SU-DHL-6 (cell line): ENCODE results near the gene PRKCSH.

Source experiments
- H2AFZ ChIP-seq: fragments of 200-600 bp; sonication (generic); 2 replicates; pipeline ENCODE4 v1.6.1; 2014; ENCODE audit warnings: low read depth, mild to moderate bottlenecking, moderate library complexity, mixed read lengths, antibody characterized with exemption, low read length; ENCODE audit not compliant: severe bottlenecking
- H3F3A ChIP-seq: fragments of 200-600 bp; shearing (Covaris generic); 2 replicates; pipeline ENCODE4 v1.6.0; 2016; ENCODE audit warnings: antibody characterized with exemption, mild to moderate bottlenecking; ENCODE audit not compliant: insufficient read depth
- H3K27ac ChIP-seq: fragments of 200-600 bp; sonication (generic); 2 replicates; pipeline ENCODE4 v1.5.1; 2016; ENCODE audit warnings: low read depth, mild to moderate bottlenecking, low read length, moderate library complexity, mixed read lengths
- H3K27me3 ChIP-seq: fragments of 200-600 bp; sonication (generic), shearing (Covaris generic); 2 replicates; pipeline ENCODE4 v1.6.0; 2014; ENCODE audit warnings: mild to moderate bottlenecking, low read length
- H3K36me3 ChIP-seq: fragments of 200-600 bp; sonication (generic); 2 replicates; pipeline ENCODE4 v1.6.1; 2014; ENCODE audit warnings: mild to moderate bottlenecking, low read length, mixed read lengths
- H3K4me2 ChIP-seq: fragments of 300-600, 200-600 bp; shearing (Covaris generic), sonication (generic); 2 replicates; pipeline ENCODE4 v1.6.0; 2014; ENCODE audit warnings: low read length, low read depth, mild to moderate bottlenecking; ENCODE audit not compliant: poor library complexity, severe bottlenecking
- H3K4me3 ChIP-seq: fragments of 200-600 bp; sonication (generic); 2 replicates; pipeline ENCODE4 v1.5.1; 2014; ENCODE audit warnings: antibody characterized with exemption, low read length, mild to moderate bottlenecking, mixed read lengths; ENCODE audit not compliant: insufficient read depth, poor library complexity, severe bottlenecking
- H3K79me2 ChIP-seq: fragments of 200-600 bp; sonication (generic); 2 replicates; pipeline ENCODE4 v1.6.1; 2014; ENCODE audit warnings: mild to moderate bottlenecking, low read length, moderate library complexity; ENCODE audit not compliant: insufficient read depth
- H3K9ac ChIP-seq: fragments of 200-600 bp; sonication (generic); 2 replicates; pipeline ENCODE4 v1.7.0; 2014; ENCODE audit warnings: mild to moderate bottlenecking, low read length
- H3K9me2 ChIP-seq: fragments of 200-600 bp; sonication (generic); replicated peaks from 2 replicates; pipeline ENCODE4 v1.6.1; 2014; ENCODE audit warnings: low read length; ENCODE audit not compliant: insufficient read depth
- H3K9me3 ChIP-seq: fragments of 200-600 bp; sonication (generic); 2 replicates; pipeline ENCODE4 v1.6.1; 2014; ENCODE audit warnings: low read length, mixed read lengths; ENCODE audit not compliant: insufficient read depth
- H4K20me1 ChIP-seq: fragments of 200-600 bp; sonication (generic); 2 replicates; pipeline ENCODE4 v1.6.1; 2014; ENCODE audit warnings: low read depth, mild to moderate bottlenecking, antibody characterized with exemption, low read length, moderate library complexity, mixed read lengths
- EZH2phosphoT487 ChIP-seq: fragments of 200-600 bp; sonication (generic), shearing (Covaris generic); conservative IDR thresholded peaks from 2 replicates; pipeline ENCODE4 v1.6.1; 2018; ENCODE audit warnings: mild to moderate bottlenecking, antibody characterized with exemption, low read length, moderate library complexity, mixed read lengths
- TF ChIP-seq, protein P1 (sequence below): fragments of 200-600 bp; sonication (generic); IDR thresholded peaks from one replicate; pipeline ENCODE4 v1.5.1; 2017; ENCODE audit warnings: antibody characterized with exemption, mild to moderate bottlenecking, low read length, moderate library complexity; ENCODE audit not compliant: insufficient read depth, poor library complexity, severe bottlenecking

The PRKCSH gene

GRCh38 chr19:11479898-11480714 is 44.7 kb downstream of the PRKCSH start:
- Histone ChIP-seq H3K4me3 (no peak overlapping the region), H3K9me3 (no peaks in the 10 kb centered on the region), H3K9me2 (no peaks in the 10 kb centered on the region), H3F3A (no peaks in the 10 kb centered on the region), H3K4me2 (no peak overlapping the region), H2AFZ (no peak overlapping the region), H3K36me3 (no peaks in the 10 kb centered on the region), H3K27me3 (no peaks in the 10 kb centered on the region), H3K27ac (no peak overlapping the region), H3K9ac (no peak overlapping the region), H3K79me2 (no peaks in the 10 kb centered on the region), H4K20me1 (no peaks in the 10 kb centered on the region)
- no peak for TF ChIP-seq EZH2phosphoT487
- TF ChIP-seq, protein P1, sequence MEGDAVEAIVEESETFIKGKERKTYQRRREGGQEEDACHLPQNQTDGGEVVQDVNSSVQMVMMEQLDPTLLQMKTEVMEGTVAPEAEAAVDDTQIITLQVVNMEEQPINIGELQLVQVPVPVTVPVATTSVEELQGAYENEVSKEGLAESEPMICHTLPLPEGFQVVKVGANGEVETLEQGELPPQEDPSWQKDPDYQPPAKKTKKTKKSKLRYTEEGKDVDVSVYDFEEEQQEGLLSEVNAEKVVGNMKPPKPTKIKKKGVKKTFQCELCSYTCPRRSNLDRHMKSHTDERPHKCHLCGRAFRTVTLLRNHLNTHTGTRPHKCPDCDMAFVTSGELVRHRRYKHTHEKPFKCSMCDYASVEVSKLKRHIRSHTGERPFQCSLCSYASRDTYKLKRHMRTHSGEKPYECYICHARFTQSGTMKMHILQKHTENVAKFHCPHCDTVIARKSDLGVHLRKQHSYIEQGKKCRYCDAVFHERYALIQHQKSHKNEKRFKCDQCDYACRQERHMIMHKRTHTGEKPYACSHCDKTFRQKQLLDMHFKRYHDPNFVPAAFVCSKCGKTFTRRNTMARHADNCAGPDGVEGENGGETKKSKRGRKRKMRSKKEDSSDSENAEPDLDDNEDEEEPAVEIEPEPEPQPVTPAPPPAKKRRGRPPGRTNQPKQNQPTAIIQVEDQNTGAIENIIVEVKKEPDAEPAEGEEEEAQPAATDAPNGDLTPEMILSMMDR = no peak

DNA sequence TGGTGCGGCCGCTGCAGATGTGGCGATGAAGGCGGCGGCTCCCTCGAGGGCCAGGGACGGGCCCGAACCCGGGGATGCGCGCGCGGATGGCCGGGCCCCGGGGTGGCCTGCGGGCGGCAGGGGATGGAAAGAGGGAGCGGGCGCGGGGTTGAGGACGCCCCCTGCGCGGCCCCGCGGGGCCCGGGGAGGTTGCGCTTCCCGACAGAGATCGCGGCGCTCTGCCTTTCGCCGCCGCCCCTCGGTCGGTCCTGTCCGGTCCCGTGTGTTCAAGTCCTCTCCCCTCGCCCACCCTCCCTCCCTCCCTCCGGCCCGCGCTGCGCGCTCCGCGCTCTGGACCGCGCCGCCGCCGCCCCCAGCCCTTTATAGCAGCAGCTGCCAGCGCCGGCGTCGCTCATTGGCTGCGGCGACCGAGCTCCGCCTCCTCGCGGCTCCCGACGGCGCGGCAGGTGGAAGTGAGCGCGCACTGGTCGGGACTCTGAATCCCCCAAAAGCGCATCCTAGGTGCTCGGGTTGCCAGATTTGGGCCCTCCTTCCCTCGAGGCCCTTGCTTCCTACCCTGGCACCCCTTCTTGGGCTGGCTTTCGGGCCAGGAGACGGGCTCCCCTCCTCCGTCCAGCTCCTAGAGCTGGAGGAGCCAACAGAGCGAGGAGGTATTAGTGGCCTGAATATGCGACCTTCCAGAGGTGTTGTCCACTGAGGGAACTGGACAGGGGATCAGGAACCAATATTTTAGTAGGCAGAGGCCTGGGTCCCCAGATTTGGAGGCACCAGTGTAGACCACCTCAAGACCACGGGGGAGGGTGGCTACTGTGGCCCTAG is 45.5 kb downstream of the PRKCSH start, which contains the start of gene ELAVL3:
Gene ELAVL3 (minus strand): TSS at position 332 of the 819 bp plus-strand sequence. CDS start 438 bp downstream, outside the sequence.
- Histone ChIP-seq H3K9me3 (no peaks in the 10 kb centered on the region), H2AFZ (no peak within 1 kb of the TSS), H3F3A (no peaks in the 10 kb centered on the region), H3K27ac (0 out of 2 replicates have a peak within 1 kb of the TSS, but pooled peaks have one; percentile 17), H4K20me1 (no peaks in the 10 kb centered on the region), H3K9me2 (no peaks in the 10 kb centered on the region), H3K79me2 (no peaks in the 10 kb centered on the region), H3K4me2 (peak within 1 kb of the TSS; percentile 62), H3K9ac (peak within 1 kb of the TSS; percentile 68; the same call in 1 of the 2 replicates), H3K27me3 (no peaks in the 10 kb centered on the region), H3K36me3 (no peaks in the 10 kb centered on the region), H3K4me3 (peak within 1 kb of the TSS; percentile 24)
- TF ChIP-seq EZH2phosphoT487 = no peak
- TF ChIP-seq, protein P1 = no peak

- TF ChIP-seq, protein P1 = no peak
- no peak for TF ChIP-seq EZH2phosphoT487
- no peaks in the 10 kb centered on the region for H3K27me3 ChIP-seq
- H3K9me3 ChIP-seq = no peaks in the 10 kb centered on the region
- no peaks in the 10 kb centered on the region for H4K20me1 ChIP-seq
- peak overlapping the region; percentile 66 for H2AFZ ChIP-seq
- H3K27ac ChIP-seq = peak overlapping the region; percentile 76
- H3K9me2 ChIP-seq = no peaks in the 10 kb centered on the region
- no peaks in the 10 kb centered on the region for H3K36me3 ChIP-seq
- peak overlapping the region; percentile 68 for H3K9ac ChIP-seq
- peak overlapping the region; percentile 48 for H3K4me3 ChIP-seq
- H3F3A ChIP-seq = no peaks in the 10 kb centered on the region
- no peaks in the 10 kb centered on the region for H3K79me2 ChIP-seq
- H3K4me2 ChIP-seq = peak overlapping the region; percentile 62
Measured at GRCh38 chr19:11481534-11482383, 46.3 kb downstream of the PRKCSH start.
